K562 (cell line): ENCODE results near the gene ABCB4. TPM values are rescaled to one million over a fixed set of nuclear protein-coding genes. Genes with fewer than 3 reads are reported as not detected.

Experiments used
- ATAC-seq: fragments of 200-7000 bp; cut with Tn5 transposase; 3 replicates; pipeline ENCODE4 v1.9.1; 2020; ENCODE audit warnings: moderate library complexity
- BruUV-seq: library from RNA; stranded (reverse); fragments of 400-500 nt; replicated peaks from 2 replicates; lab custom pipeline; 2021; lab: Mats Ljungman, UMichigan
- CTCF ChIA-PET: fragments of 300-600 bp; formaldehyde crosslinking; extraction: SDS; loops from one replicate; lab custom pipeline; 2021; ENCODE audit warnings: low intra/inter-chr PET ratio; lab: Yijun Ruan, JAX
- POLR2A ChIA-PET: fragments of 300-600, 350-650 bp; sonication (Branson Sonifier 250); formaldehyde crosslinking; extraction: SDS; loops from one replicate; lab custom pipeline; 2021; ENCODE audit warnings: antibody characterized with exemption, inconsistent platforms; lab: Yijun Ruan, JAX
- DNase-seq, 4 experiments: peaks; one replicate each; pipeline versions ENCODE4 v3.0.0 to v3.0.0-alpha.2; 2011 to 2018; ENCODE audit warnings: low spot score in 3 of 4, mixed read lengths in 3 of 4; ENCODE audit errors: extremely low read depth in 1 of 4
- FAIRE-seq: peaks from 2 replicates; lab custom pipeline; 2011; peaks lifted over from hg19 to GRCh38; lab: Jason Lieb, UNC
- H2AFZ ChIP-seq: 2 replicates; pipeline ENCODE4 v1.6.0; 2011; ENCODE audit warnings: low read depth, low read length, control low read depth, inconsistent platforms
- H3K27ac ChIP-seq: fragments of 200-600 bp; 3 replicates; pipeline ENCODE4 v1.8.0; 2011; ENCODE audit warnings: low read depth, mild to moderate bottlenecking, control low read depth, inconsistent platforms, low read length, moderate library complexity, mixed read lengths; ENCODE audit errors: extremely low read depth
- H3K27me3 ChIP-seq, 2 experiments: fragments of 300-600 bp in 1 of 2; 2 replicates in 1 of 2; 3 replicates in 1 of 2; pipeline versions ENCODE4 v1.6.0 to v1.8.0; 2011; ENCODE audit warnings: inconsistent platforms in 2 of 2, low read length in 2 of 2, mild to moderate bottlenecking in 1 of 2, mixed read lengths in 1 of 2, moderate library complexity in 1 of 2; ENCODE audit not compliant: control insufficient read depth in 2 of 2, insufficient read depth in 2 of 2
- H3K36me3 ChIP-seq: fragments of 300-600 bp; 3 replicates; pipeline ENCODE4 v1.8.0; 2011; ENCODE audit warnings: mild to moderate bottlenecking, low read length, inconsistent platforms; ENCODE audit not compliant: control insufficient read depth, insufficient read depth
- H3K4me1 ChIP-seq, 2 experiments: fragments of 200-600 bp in 1 of 2; replicated peaks in 1 of 2; 2 replicates in 1 of 2; 3 replicates in 1 of 2; pipeline versions ENCODE4 v1.5.1 to v1.8.0; 2011; ENCODE audit warnings: inconsistent platforms in 2 of 2, low read length in 2 of 2, mild to moderate bottlenecking in 1 of 2, mixed read lengths in 1 of 2, moderate library complexity in 1 of 2; ENCODE audit not compliant: control insufficient read depth in 2 of 2, insufficient read depth in 2 of 2
- H3K4me2 ChIP-seq: 2 replicates; pipeline ENCODE4 v1.6.1; 2011; ENCODE audit warnings: low read length, control low read depth, inconsistent platforms, mixed read lengths; ENCODE audit not compliant: insufficient read depth
- H3K4me3 ChIP-seq: fragments of 200-600 bp; sonication (generic), shearing (Covaris generic); 2 replicates; pipeline ENCODE4 v1.5.1; 2016; ENCODE audit warnings: control low read depth, inconsistent platforms
- H3K79me2 ChIP-seq: fragments of 200-600 bp; 3 replicates; pipeline ENCODE4 v1.8.0; 2011; ENCODE audit warnings: low read length, inconsistent platforms; ENCODE audit not compliant: control insufficient read depth, insufficient read depth
- H3K9ac ChIP-seq, 2 experiments: 2 replicates each; pipeline versions ENCODE4 v1.6.0 to v1.6.1; 2011; ENCODE audit warnings: low read depth in 2 of 2, low read length in 2 of 2, control low read depth in 1 of 2, inconsistent platforms in 1 of 2, mild to moderate bottlenecking in 1 of 2, mixed read lengths in 1 of 2; ENCODE audit not compliant: insufficient read depth in 1 of 2
- H3K9me1 ChIP-seq: one replicate; pipeline ENCODE4 v1.6.0; 2011; ENCODE audit warnings: inconsistent platforms, mild to moderate bottlenecking, low read length, moderate library complexity; ENCODE audit not compliant: control insufficient read depth, insufficient read depth
- H3K9me3 ChIP-seq: replicated peaks from 2 replicates; pipeline ENCODE4 v1.5.1; 2011; ENCODE audit warnings: low read depth, low read length, inconsistent platforms; ENCODE audit not compliant: control insufficient read depth, insufficient read depth
- H4K20me1 ChIP-seq: replicated peaks from 2 replicates; pipeline ENCODE4 v1.6.1; 2011; ENCODE audit warnings: low read length, inconsistent platforms, mixed read lengths; ENCODE audit not compliant: control insufficient read depth, insufficient read depth
- CXXC5 ChIP-seq: fragments of 250-450 bp; sonication (Bioruptor Pico); IDR thresholded peaks from 2 replicates; pipeline ENCODE4 v1.8.0; 2022; ENCODE audit warnings: inconsistent platforms, mild to moderate bottlenecking, moderate library complexity
- E2F3 ChIP-seq: fragments of 250-450 bp; sonication (Bioruptor Pico); IDR thresholded peaks from 2 replicates; pipeline ENCODE4 v1.4.0; 2020; ENCODE audit warnings: mild to moderate bottlenecking
- HMBOX1 ChIP-seq: sonication (generic); IDR thresholded peaks from 2 replicates; pipeline ENCODE4 v1.6.1; 2016
- KLF13 ChIP-seq: fragments of 450-650 bp; IDR thresholded peaks from 2 replicates; pipeline ENCODE4 v1.6.1; 2016; ENCODE audit warnings: missing genetic modification characterization, low read depth, mild to moderate bottlenecking, missing compliant biosample characterization, moderate library complexity, borderline replicate concordance
- NCOR1 ChIP-seq: fragments of 450-650 bp; IDR thresholded peaks from 2 replicates; pipeline ENCODE4 v1.6.1; 2016; ENCODE audit warnings: mild to moderate bottlenecking, moderate library complexity
- OTX1 ChIP-seq: fragments of 450-650 bp; formaldehyde crosslinking; IDR thresholded peaks from 2 replicates; pipeline ENCODE4 v1.4.0; 2022; ENCODE audit warnings: mild to moderate bottlenecking
- PHF20 ChIP-seq: fragments of 450-650 bp; IDR thresholded peaks from 2 replicates; pipeline ENCODE4 v1.6.1; 2018; ENCODE audit not compliant: partially characterized antibody
- RBM34 ChIP-seq: fragments of 200-400 bp; formaldehyde crosslinking; IDR thresholded peaks from 2 replicates; pipeline ENCODE4 v1.6.1; 2018; ENCODE audit warnings: low read length, borderline replicate concordance; ENCODE audit not compliant: insufficient read depth
- RHOXF2B ChIP-seq: fragments of 250-450 bp; sonication (Bioruptor Pico); conservative IDR thresholded peaks from 2 replicates; pipeline ENCODE4 v1.5.1; 2021
- SRF ChIP-seq, 2 experiments: fragments of 250-450, 450-650 bp in 1 of 2; sonication (Bioruptor Pico) in 1 of 2; sonication (generic) in 1 of 2; formaldehyde crosslinking; IDR thresholded peaks; 2 replicates each; pipeline versions ENCODE4 v1.5.0 to v1.5.1; 2020 to 2022; ENCODE audit warnings: mild to moderate bottlenecking in 1 of 2, missing genetic modification reagents in 1 of 2
- TAF9B ChIP-seq: fragments of 450-650 bp; IDR thresholded peaks from 2 replicates; pipeline ENCODE4 v1.6.1; 2018; ENCODE audit warnings: mild to moderate bottlenecking; ENCODE audit not compliant: partially characterized antibody
- ZNF668 ChIP-seq: fragments of 250-450 bp; sonication (Bioruptor Pico); IDR thresholded peaks from 2 replicates; pipeline ENCODE4 v1.8.0; 2022; ENCODE audit warnings: mild to moderate bottlenecking, inconsistent platforms
- ZSCAN32 ChIP-seq: fragments of 450-650 bp; formaldehyde crosslinking; IDR thresholded peaks from 2 replicates; pipeline ENCODE4 v1.4.0; 2020; ENCODE audit warnings: mild to moderate bottlenecking, moderate library complexity
- WGBS: fragments of 100-300 bp; shearing (Covaris generic); methylation state at CpG from one replicate; pipeline ENCODE4 v1.1.6; 2016; ENCODE audit warnings: low coverage, mixed read lengths; ENCODE audit not compliant: insufficient coverage; ENCODE audit errors: missing lambda C conversion rate; 5-methylcytosine and 5-hydroxymethylcytosine counted together
- in situ Hi-C: fragments of 300-500 bp; cut with MboI; formaldehyde crosslinking; loops from 4 replicates; pipeline ENCODE4 v1.15.0; 2018; ENCODE audit warnings: inconsistent platforms, mixed read lengths
- intact Hi-C: fragments of 100-400 bp; cut with micrococcal nuclease; formaldehyde crosslinking; loops from 2 replicates; pipeline ENCODE4 v1.14.2; 2022
- polyA plus RNA-seq, 8 experiments: library from polyadenylated mRNA; depleted of rRNA in 4 of 8; stranded (reverse) in 5 of 8; unstranded in 3 of 8; fragments of >200 nt; fragmentation: Nextera tagmentation in 2 of 8; fragmentation: Illumina TruSeq in 1 of 8; extraction: Ambion mirVana in 2 of 8; extraction: Trizol in 1 of 8; gene quantifications; 2 replicates each; pipeline versions ENCODE4 v1.2.1 to v1.2.3, GENCODE V29; 2011 to 2014; ENCODE audit warnings: inconsistent platforms in 1 of 8, missing spikeins in 1 of 8
- total RNA-seq, 7 experiments: library from RNA; depleted of rRNA in 6 of 7; stranded (reverse); fragments of >200 nt in 6 of 7; fragmentation: Illumina TruSeq in 2 of 7; extraction: Trizol in 2 of 7; gene quantifications; 2 replicates each; pipeline versions ENCODE4 v1.2.1 to v1.2.3, GENCODE V29; 2011 to 2021; ENCODE audit warnings: low replicate concordance in 1 of 7
- TF ChIP-seq, protein P1 (sequence below), 2 experiments: fragments of 450-650 bp in 1 of 2; IDR thresholded peaks; 2 replicates each; pipeline ENCODE4 v1.6.1; 2011 to 2017; ENCODE audit warnings: low read depth in 2 of 2, antibody characterized with exemption in 1 of 2, borderline replicate concordance in 1 of 2, low read length in 1 of 2, mild to moderate bottlenecking in 1 of 2, mixed read lengths in 1 of 2; ENCODE audit not compliant: control insufficient read depth in 1 of 2

Gene ABCB4
- total and polyA plus RNA-seq, 9 of the 15 experiments (the other 6 are each of a cell fraction or from before 2014, with no cell fraction given), result 0.06 to 0.73 (median 0.40) TPM

DNA sequence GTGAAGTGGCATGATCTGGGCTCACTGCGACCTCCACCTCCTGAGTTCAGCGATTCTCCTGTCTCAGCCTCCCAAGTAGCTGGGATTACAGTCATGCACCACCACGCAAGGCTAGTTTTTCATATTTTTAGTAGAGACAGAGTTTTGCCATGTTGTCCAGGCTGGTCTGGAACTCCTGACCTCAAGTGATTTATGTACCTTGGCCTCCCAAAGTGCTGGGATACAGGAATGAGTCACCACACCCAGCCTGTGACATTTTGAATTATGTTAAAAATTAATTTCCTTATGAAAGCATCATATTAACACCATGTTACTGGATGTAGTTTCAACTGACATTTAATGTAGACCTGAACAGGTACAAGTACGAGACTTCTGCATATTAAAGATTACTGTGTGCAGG is 24.3 kb downstream of the ABCB4 start:
- no peak overlapping the region for H3K4me2 ChIP-seq
- CTCF ChIA-PET, result no interaction called here
- no peaks in the 10 kb centered on the region for H3K79me2 ChIP-seq
- in situ Hi-C loops, result no loop called here
- POLR2A ChIA-PET, result no interaction called here
- no peaks in the 10 kb centered on the region for H3K9me3 ChIP-seq
- no peak for FAIRE-seq
- BruUV-seq, result no TSS peak
- H3K27me3 ChIP-seq, result no peaks in the 10 kb centered on the region
- H3K36me3 ChIP-seq, result no peaks in the 10 kb centered on the region
- 1% methylated on average over 4 of the region's 4 CpGs for WGBS
- H3K9me1 ChIP-seq, result no peaks in the 10 kb centered on the region
- H2AFZ ChIP-seq, result no peak overlapping the region
- intact Hi-C loops, result no loop called here
- H3K4me3 ChIP-seq, result no peak overlapping the region
- no peaks in the 10 kb centered on the region for H4K20me1 ChIP-seq
- no peak for DNase-seq
- ATAC-seq, result no peak
- no peak for TF ChIP-seq RHOXF2B (CRISPR knock-in tag)
- no peak for TF ChIP-seq PHF20
- TF ChIP-seq, protein P1, sequence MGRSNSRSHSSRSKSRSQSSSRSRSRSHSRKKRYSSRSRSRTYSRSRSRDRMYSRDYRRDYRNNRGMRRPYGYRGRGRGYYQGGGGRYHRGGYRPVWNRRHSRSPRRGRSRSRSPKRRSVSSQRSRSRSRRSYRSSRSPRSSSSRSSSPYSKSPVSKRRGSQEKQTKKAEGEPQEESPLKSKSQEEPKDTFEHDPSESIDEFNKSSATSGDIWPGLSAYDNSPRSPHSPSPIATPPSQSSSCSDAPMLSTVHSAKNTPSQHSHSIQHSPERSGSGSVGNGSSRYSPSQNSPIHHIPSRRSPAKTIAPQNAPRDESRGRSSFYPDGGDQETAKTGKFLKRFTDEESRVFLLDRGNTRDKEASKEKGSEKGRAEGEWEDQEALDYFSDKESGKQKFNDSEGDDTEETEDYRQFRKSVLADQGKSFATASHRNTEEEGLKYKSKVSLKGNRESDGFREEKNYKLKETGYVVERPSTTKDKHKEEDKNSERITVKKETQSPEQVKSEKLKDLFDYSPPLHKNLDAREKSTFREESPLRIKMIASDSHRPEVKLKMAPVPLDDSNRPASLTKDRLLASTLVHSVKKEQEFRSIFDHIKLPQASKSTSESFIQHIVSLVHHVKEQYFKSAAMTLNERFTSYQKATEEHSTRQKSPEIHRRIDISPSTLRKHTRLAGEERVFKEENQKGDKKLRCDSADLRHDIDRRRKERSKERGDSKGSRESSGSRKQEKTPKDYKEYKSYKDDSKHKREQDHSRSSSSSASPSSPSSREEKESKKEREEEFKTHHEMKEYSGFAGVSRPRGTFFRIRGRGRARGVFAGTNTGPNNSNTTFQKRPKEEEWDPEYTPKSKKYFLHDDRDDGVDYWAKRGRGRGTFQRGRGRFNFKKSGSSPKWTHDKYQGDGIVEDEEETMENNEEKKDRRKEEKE (IDR thresholded peaks at IDR 0.05; ENCODE audit: borderline replicate concordance in 1 of 2, control insufficient read depth in 1 of 2, low read depth in 2 of 2, low read length in 1 of 2), result no peak
- TF ChIP-seq E2F3, result no peak
- no peak for TF ChIP-seq ZNF668 (CRISPR knock-in tag)
- no peak for TF ChIP-seq SRF (CRISPR knock-in tag; IDR thresholded peaks at IDR 0.05)
- no peak for TF ChIP-seq HMBOX1
- no peak for TF ChIP-seq NCOR1
- TF ChIP-seq RBM34, result no peak
- TF ChIP-seq KLF13 (tag), result no peak
- TF ChIP-seq ZSCAN32 (CRISPR knock-in tag), result no peak
- TF ChIP-seq CXXC5, result no peak
- TF ChIP-seq TAF9B, result no peak
- TF ChIP-seq OTX1, result no peak
- TF ChIP-seq, all 486 proteins: peak for 0
- Histone ChIP-seq H3K4me1 (no peaks in the 10 kb centered on the region), H3K27ac (no peak overlapping the region), H3K9ac (no peak overlapping the region)
